ENCODE measurements around the gene RAB37.

The RAB37 gene

GRCh38 chr17:74756891-74757290 lies 19.8 kb downstream of the RAB37 start:
- TF ChIP-seq, protein P1, sequence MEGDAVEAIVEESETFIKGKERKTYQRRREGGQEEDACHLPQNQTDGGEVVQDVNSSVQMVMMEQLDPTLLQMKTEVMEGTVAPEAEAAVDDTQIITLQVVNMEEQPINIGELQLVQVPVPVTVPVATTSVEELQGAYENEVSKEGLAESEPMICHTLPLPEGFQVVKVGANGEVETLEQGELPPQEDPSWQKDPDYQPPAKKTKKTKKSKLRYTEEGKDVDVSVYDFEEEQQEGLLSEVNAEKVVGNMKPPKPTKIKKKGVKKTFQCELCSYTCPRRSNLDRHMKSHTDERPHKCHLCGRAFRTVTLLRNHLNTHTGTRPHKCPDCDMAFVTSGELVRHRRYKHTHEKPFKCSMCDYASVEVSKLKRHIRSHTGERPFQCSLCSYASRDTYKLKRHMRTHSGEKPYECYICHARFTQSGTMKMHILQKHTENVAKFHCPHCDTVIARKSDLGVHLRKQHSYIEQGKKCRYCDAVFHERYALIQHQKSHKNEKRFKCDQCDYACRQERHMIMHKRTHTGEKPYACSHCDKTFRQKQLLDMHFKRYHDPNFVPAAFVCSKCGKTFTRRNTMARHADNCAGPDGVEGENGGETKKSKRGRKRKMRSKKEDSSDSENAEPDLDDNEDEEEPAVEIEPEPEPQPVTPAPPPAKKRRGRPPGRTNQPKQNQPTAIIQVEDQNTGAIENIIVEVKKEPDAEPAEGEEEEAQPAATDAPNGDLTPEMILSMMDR (IDR thresholded peaks at IDR 0.05; ENCODE audit: low read depth, low read length, missing control alignments), result no peak
- in situ Hi-C loops (cut with HindIII; ENCODE audit: low pct_ligation_motif_present, low sequenced_read_pairs), result no loop called here
- no peak for DNase-seq
- Histone ChIP-seq H3K36me3 (replicated peaks) (no peaks in the 10 kb centered on the region), H3K4me3 (ENCODE audit: low read depth, low read length) (no peak overlapping the region), H3K27me3 (replicated peaks) (no peaks in the 10 kb centered on the region), H3K27ac (no peak overlapping the region)

DNA sequence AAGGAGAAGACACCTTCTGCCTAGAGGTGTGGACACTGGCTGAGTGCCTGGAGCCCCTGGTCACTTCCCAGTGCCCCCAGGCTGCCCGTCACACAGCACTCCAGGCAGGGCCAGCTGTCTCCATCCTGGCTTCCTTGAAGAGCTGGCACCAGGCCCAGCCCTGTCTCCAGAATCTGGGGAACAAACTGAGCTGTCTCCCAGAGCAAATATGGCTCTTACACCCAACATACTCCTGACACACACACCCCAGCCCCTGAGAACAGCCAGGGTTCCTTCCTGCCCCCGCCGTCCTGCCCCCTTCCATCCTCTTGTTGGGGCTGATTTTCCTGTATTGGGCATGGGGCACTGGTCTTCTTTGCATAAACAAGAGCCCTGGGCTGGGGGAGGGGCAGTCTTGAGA lies 20.4 kb downstream of the RAB37 start:
- no peak overlapping the region for H3K27ac ChIP-seq
- TF ChIP-seq, protein P1 (IDR thresholded peaks at IDR 0.05; ENCODE audit: low read depth, low read length, missing control alignments), result no peak
- no peaks in the 10 kb centered on the region for H3K27me3 ChIP-seq (replicated peaks)
- DNase-seq, result no peak
- H3K4me3 ChIP-seq (ENCODE audit: low read depth, low read length), result no peak overlapping the region
- in situ Hi-C loops (cut with HindIII; ENCODE audit: low pct_ligation_motif_present, low sequenced_read_pairs), result no loop called here
- H3K36me3 ChIP-seq (replicated peaks), result no peaks in the 10 kb centered on the region

GRCh38 chr17:74757931-74758847 lies 21.1 kb downstream of the RAB37 start:
- in situ Hi-C loops (cut with HindIII; ENCODE audit: low pct_ligation_motif_present, low sequenced_read_pairs), result no loop called here
- H3K4me3 ChIP-seq (ENCODE audit: low read depth, low read length), result no peak overlapping the region
- no peak for DNase-seq
- H3K27me3 ChIP-seq (replicated peaks), result no peaks in the 10 kb centered on the region
- TF ChIP-seq, protein P1 (IDR thresholded peaks at IDR 0.05; ENCODE audit: low read depth, low read length, missing control alignments), result no peak
- no peak overlapping the region for H3K27ac ChIP-seq
- H3K36me3 ChIP-seq (replicated peaks), result no peaks in the 10 kb centered on the region

DNA sequence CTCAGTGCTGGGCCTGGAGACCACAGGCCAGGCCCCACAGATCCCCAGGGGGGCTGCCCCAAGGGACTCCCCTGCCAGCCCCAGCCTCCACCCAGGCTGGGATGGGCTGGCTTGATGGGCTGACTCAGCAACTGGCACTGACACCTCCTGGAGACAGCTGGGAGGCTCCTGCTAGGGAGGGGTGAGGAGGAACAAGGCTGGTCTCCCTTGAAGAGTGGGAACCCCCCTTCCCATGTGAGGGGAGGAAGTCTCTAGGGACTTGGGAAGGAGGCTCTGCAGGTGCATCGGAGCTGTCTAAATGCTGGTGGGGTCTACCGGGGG lies 21.8 kb downstream of the RAB37 start:
- in situ Hi-C loops (cut with HindIII; ENCODE audit: low pct_ligation_motif_present, low sequenced_read_pairs), result no loop called here
- Histone ChIP-seq H3K36me3 (replicated peaks) (no peaks in the 10 kb centered on the region), H3K27ac (no peak overlapping the region), H3K4me3 (ENCODE audit: low read depth, low read length) (no peak overlapping the region), H3K27me3 (replicated peaks) (no peaks in the 10 kb centered on the region)
- DNase-seq, result no peak
- TF ChIP-seq, protein P1 (IDR thresholded peaks at IDR 0.05; ENCODE audit: low read depth, low read length, missing control alignments), result no peak

- in situ Hi-C loops (cut with HindIII; ENCODE audit: low pct_ligation_motif_present, low sequenced_read_pairs), result no loop called here
- DNase-seq, result no peak
- Histone ChIP-seq H3K4me3 (ENCODE audit: low read depth, low read length) (no peak overlapping the region), H3K36me3 (replicated peaks) (no peaks in the 10 kb centered on the region), H3K27me3 (replicated peaks) (no peaks in the 10 kb centered on the region), H3K27ac (no peak overlapping the region)
- TF ChIP-seq, protein P1 (IDR thresholded peaks at IDR 0.05; ENCODE audit: low read depth, low read length, missing control alignments), result no peak
Observed at GRCh38 chr17:74759243-74759801, 22.3 kb downstream of the RAB37 start.
